H1 (cell line): Measurements from ENCODE around the gene REEP2. TPM values are rescaled to one million over a fixed set of nuclear protein-coding genes. Genes with fewer than 3 reads are reported as not detected.

Experiments used
- CEBPB ChIP-seq: IDR thresholded peaks from 2 replicates; pipeline ENCODE4 v1.6.1; 2012; ENCODE audit warnings: low read depth, low read length
- POLR2AphosphoS5 ChIP-seq: IDR thresholded peaks from 2 replicates; pipeline ENCODE4 v1.6.1; 2011; ENCODE audit warnings: low read depth, low read length
- TCF12 ChIP-seq: IDR thresholded peaks from 2 replicates; pipeline ENCODE4 v1.6.1; 2011; ENCODE audit warnings: low read depth, mild to moderate bottlenecking, low read length
- polyA plus RNA-seq, 7 experiments: library from polyadenylated mRNA; depleted of rRNA in 3 of 7; stranded (reverse) in 5 of 7; unstranded in 2 of 7; fragments of >200 nt in 5 of 7; fragments of 200-250 nt in 2 of 7; gene quantifications; 1 replicate in 5 of 7; 2 replicates in 1 of 7; 4 replicates in 1 of 7; pipeline versions ENCODE4 v1.2.1 to v1.2.3, GENCODE V29; 2011 to 2013; ENCODE audit warnings: missing spikeins in 2 of 7, mixed read lengths in 2 of 7
- total RNA-seq: library from RNA; stranded (reverse); fragmentation: NEBNext Ultra II Directional; extraction: Animal tissue kit (Norgen Biotek cat#: 25700); gene quantifications from 2 replicates; pipeline ENCODE4 v1.2.1, GENCODE V29; 2021
- TF ChIP-seq, protein P1 (sequence below): fragments of 300-600 bp; sonication (generic); IDR thresholded peaks from 2 replicates; pipeline ENCODE4 v1.7.1; 2012; ENCODE audit warnings: low read length, moderate library complexity, mild to moderate bottlenecking, inconsistent platforms; ENCODE audit not compliant: insufficient replicate concordance
- TF ChIP-seq, protein P2 (sequence below): IDR thresholded peaks from 2 replicates; pipeline ENCODE4 v1.6.1; 2012; ENCODE audit warnings: inconsistent platforms
- TF ChIP-seq, protein P3 (sequence below): IDR thresholded peaks from 2 replicates; pipeline ENCODE4 v1.6.1; 2011; ENCODE audit warnings: low read depth, mild to moderate bottlenecking, low read length; ENCODE audit not compliant: insufficient read depth

REEP2 gene
- total and polyA plus RNA-seq, 2 of the 8 experiments (the other 6 are each of a cell fraction or from before 2014, with no cell fraction given): 26.5 to 40.2 TPM

DNA sequence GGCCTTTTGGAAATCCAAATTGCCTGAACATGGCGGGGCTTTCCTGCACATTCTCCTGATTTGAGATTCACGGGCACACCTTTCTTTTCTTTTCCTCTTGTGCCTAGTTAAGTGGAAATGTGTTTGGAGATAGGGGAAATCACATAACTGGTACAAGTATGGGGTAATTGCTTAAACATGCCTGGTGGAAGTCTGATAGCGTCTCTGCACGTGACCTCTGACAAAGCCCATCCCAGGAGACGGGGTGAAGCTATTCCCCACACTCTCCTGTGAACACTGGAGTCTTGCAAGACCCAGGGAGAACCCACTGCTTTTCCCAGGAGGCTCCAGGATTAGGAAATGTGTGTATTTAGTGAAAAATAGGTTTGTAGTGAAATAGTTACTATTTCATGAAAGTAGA lies 2.9 kb upstream of the REEP2 start (continued):
- TF ChIP-seq, protein P1, sequence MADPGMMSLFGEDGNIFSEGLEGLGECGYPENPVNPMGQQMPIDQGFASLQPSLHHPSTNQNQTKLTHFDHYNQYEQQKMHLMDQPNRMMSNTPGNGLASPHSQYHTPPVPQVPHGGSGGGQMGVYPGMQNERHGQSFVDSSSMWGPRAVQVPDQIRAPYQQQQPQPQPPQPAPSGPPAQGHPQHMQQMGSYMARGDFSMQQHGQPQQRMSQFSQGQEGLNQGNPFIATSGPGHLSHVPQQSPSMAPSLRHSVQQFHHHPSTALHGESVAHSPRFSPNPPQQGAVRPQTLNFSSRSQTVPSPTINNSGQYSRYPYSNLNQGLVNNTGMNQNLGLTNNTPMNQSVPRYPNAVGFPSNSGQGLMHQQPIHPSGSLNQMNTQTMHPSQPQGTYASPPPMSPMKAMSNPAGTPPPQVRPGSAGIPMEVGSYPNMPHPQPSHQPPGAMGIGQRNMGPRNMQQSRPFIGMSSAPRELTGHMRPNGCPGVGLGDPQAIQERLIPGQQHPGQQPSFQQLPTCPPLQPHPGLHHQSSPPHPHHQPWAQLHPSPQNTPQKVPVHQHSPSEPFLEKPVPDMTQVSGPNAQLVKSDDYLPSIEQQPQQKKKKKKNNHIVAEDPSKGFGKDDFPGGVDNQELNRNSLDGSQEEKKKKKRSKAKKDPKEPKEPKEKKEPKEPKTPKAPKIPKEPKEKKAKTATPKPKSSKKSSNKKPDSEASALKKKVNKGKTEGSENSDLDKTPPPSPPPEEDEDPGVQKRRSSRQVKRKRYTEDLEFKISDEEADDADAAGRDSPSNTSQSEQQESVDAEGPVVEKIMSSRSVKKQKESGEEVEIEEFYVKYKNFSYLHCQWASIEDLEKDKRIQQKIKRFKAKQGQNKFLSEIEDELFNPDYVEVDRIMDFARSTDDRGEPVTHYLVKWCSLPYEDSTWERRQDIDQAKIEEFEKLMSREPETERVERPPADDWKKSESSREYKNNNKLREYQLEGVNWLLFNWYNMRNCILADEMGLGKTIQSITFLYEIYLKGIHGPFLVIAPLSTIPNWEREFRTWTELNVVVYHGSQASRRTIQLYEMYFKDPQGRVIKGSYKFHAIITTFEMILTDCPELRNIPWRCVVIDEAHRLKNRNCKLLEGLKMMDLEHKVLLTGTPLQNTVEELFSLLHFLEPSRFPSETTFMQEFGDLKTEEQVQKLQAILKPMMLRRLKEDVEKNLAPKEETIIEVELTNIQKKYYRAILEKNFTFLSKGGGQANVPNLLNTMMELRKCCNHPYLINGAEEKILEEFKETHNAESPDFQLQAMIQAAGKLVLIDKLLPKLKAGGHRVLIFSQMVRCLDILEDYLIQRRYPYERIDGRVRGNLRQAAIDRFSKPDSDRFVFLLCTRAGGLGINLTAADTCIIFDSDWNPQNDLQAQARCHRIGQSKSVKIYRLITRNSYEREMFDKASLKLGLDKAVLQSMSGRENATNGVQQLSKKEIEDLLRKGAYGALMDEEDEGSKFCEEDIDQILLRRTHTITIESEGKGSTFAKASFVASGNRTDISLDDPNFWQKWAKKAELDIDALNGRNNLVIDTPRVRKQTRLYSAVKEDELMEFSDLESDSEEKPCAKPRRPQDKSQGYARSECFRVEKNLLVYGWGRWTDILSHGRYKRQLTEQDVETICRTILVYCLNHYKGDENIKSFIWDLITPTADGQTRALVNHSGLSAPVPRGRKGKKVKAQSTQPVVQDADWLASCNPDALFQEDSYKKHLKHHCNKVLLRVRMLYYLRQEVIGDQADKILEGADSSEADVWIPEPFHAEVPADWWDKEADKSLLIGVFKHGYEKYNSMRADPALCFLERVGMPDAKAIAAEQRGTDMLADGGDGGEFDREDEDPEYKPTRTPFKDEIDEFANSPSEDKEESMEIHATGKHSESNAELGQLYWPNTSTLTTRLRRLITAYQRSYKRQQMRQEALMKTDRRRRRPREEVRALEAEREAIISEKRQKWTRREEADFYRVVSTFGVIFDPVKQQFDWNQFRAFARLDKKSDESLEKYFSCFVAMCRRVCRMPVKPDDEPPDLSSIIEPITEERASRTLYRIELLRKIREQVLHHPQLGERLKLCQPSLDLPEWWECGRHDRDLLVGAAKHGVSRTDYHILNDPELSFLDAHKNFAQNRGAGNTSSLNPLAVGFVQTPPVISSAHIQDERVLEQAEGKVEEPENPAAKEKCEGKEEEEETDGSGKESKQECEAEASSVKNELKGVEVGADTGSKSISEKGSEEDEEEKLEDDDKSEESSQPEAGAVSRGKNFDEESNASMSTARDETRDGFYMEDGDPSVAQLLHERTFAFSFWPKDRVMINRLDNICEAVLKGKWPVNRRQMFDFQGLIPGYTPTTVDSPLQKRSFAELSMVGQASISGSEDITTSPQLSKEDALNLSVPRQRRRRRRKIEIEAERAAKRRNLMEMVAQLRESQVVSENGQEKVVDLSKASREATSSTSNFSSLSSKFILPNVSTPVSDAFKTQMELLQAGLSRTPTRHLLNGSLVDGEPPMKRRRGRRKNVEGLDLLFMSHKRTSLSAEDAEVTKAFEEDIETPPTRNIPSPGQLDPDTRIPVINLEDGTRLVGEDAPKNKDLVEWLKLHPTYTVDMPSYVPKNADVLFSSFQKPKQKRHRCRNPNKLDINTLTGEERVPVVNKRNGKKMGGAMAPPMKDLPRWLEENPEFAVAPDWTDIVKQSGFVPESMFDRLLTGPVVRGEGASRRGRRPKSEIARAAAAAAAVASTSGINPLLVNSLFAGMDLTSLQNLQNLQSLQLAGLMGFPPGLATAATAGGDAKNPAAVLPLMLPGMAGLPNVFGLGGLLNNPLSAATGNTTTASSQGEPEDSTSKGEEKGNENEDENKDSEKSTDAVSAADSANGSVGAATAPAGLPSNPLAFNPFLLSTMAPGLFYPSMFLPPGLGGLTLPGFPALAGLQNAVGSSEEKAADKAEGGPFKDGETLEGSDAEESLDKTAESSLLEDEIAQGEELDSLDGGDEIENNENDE: no peak
- no peak for TF ChIP-seq CEBPB
- TF ChIP-seq, protein P2, sequence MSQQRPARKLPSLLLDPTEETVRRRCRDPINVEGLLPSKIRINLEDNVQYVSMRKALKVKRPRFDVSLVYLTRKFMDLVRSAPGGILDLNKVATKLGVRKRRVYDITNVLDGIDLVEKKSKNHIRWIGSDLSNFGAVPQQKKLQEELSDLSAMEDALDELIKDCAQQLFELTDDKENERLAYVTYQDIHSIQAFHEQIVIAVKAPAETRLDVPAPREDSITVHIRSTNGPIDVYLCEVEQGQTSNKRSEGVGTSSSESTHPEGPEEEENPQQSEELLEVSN: no peak
- TF ChIP-seq TCF12: no peak
- no peak for TF ChIP-seq POLR2AphosphoS5
- TF ChIP-seq, protein P3, sequence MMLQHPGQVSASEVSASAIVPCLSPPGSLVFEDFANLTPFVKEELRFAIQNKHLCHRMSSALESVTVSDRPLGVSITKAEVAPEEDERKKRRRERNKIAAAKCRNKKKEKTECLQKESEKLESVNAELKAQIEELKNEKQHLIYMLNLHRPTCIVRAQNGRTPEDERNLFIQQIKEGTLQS: no peak
